NB4 (cell line): ENCODE results near the gene PLEKHG2.

ENCODE experiments used
- MYC ChIP-seq: IDR thresholded peaks from 2 replicates; pipeline ENCODE4 v1.6.1; 2011; ENCODE audit warnings: low read depth, low read length
- POLR2A ChIP-seq: IDR thresholded peaks from 2 replicates; pipeline ENCODE4 v1.6.1; 2011; ENCODE audit warnings: mild to moderate bottlenecking; ENCODE audit not compliant: insufficient read length; ENCODE audit errors: extremely low read depth
- TF ChIP-seq, protein P1 (sequence below): IDR thresholded peaks from one replicate; pipeline ENCODE4 v1.5.1; 2012; ENCODE audit warnings: low read depth, low read length

DNA sequence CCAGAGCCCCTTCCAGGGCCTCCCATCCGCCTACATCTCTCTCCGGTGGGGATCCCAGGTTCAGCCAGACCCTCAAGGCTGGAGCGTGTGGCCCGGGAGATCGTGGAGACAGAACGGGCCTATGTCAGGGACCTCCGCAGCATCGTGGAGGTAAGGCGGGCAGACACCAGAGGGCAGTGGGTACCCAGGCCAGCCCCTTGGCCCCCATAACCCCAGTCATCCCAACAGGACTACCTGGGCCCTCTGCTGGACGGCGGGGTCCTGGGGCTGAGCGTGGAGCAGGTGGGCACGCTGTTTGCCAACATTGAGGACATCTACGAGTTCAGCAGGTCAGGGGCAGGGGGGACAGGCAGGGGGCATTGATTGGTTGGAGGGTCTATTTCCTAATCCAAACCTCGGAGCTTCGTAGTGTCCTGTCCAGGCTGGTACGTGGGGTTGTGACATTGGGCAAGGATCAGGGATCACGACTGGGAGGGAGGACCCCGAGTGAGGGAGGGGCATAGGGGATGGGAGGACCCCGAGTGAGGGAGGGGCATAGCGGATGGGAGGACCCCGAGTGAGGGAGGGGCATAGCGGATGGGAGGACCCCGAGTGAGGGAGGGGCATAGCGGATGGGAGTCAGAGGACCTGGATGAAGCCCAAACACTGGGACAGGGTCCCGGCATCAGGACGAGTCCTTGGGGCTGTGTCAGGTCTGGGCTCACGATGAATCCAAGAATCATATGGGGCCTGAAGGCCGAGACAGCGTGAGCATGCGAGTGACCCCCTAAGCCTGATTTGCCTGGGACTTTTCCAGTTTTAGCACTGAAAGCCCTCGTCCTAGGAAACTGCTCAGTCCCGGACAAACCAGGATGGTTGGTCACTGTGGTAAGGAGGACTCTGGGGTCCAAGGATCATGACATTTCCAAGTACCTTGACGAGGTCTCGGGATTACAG lies 2.9 kb downstream of the PLEKHG2 start:
- TF ChIP-seq MYC (no peak), POLR2A (no peak)
- TF ChIP-seq, protein P1, sequence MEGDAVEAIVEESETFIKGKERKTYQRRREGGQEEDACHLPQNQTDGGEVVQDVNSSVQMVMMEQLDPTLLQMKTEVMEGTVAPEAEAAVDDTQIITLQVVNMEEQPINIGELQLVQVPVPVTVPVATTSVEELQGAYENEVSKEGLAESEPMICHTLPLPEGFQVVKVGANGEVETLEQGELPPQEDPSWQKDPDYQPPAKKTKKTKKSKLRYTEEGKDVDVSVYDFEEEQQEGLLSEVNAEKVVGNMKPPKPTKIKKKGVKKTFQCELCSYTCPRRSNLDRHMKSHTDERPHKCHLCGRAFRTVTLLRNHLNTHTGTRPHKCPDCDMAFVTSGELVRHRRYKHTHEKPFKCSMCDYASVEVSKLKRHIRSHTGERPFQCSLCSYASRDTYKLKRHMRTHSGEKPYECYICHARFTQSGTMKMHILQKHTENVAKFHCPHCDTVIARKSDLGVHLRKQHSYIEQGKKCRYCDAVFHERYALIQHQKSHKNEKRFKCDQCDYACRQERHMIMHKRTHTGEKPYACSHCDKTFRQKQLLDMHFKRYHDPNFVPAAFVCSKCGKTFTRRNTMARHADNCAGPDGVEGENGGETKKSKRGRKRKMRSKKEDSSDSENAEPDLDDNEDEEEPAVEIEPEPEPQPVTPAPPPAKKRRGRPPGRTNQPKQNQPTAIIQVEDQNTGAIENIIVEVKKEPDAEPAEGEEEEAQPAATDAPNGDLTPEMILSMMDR: no peak
